KMS-11 (cell line): ENCODE data around the gene EHD1.
"Not testable (repeated sequence)": the region's sequence is repeated elsewhere in the genome, so short reads cannot be mapped to it uniquely, and the experiment has no call there.

Experiments
- H2AFZ ChIP-seq: fragments of 200-600 bp; sonication (generic); 2 replicates; pipeline ENCODE4 v1.6.1; 2016; ENCODE audit warnings: antibody characterized with exemption, mixed run types, low read depth
- H3K27ac ChIP-seq: fragments of 200-600 bp; sonication (generic); 2 replicates; pipeline ENCODE4 v1.6.1; 2016; ENCODE audit warnings: mild to moderate bottlenecking, mixed run types
- H3K27me3 ChIP-seq: fragments of 200-600 bp; sonication (generic); 2 replicates; pipeline ENCODE4 v1.6.1; 2017; ENCODE audit warnings: mild to moderate bottlenecking, low read depth, mixed run types, moderate library complexity; ENCODE audit not compliant: insufficient read depth
- H3K36me3 ChIP-seq: fragments of 200-600 bp; sonication (generic); 2 replicates; pipeline ENCODE4 v1.6.1; 2017; ENCODE audit warnings: mild to moderate bottlenecking, mixed run types; ENCODE audit not compliant: insufficient read depth
- H3K4me1 ChIP-seq: fragments of 200-600 bp; sonication (generic); 2 replicates; pipeline ENCODE4 v1.6.1; 2016; ENCODE audit warnings: mild to moderate bottlenecking, low read depth, mixed run types; ENCODE audit not compliant: poor library complexity, severe bottlenecking
- H3K4me2 ChIP-seq: fragments of 200-600 bp; sonication (generic); 2 replicates; pipeline ENCODE4 v1.7.0; 2016; ENCODE audit warnings: mild to moderate bottlenecking, mixed run types
- H3K4me3 ChIP-seq: fragments of 200-600 bp; sonication (generic); IDR thresholded peaks from 2 replicates; pipeline ENCODE4 v1.6.1; 2017; ENCODE audit warnings: low read depth, low read length, mixed read lengths; ENCODE audit not compliant: insufficient read depth
- H3K79me2 ChIP-seq: fragments of 200-600 bp; sonication (generic); 2 replicates; pipeline ENCODE4 v1.6.1; 2016; ENCODE audit warnings: low read depth, mixed run types; ENCODE audit not compliant: insufficient read depth
- H3K9ac ChIP-seq: fragments of 200-600 bp; sonication (generic); 2 replicates; pipeline ENCODE4 v1.6.1; 2016; ENCODE audit warnings: mild to moderate bottlenecking, mixed run types
- H4K20me1 ChIP-seq: fragments of 200-600 bp; sonication (generic); 2 replicates; pipeline ENCODE4 v1.6.1; 2016; ENCODE audit warnings: mild to moderate bottlenecking, mixed run types; ENCODE audit not compliant: insufficient read depth
- CTCF ChIP-seq: fragments of 200-600 bp; sonication (generic); conservative IDR thresholded peaks from 2 replicates; pipeline ENCODE4 v1.6.1; 2017; ENCODE audit warnings: low read depth, mild to moderate bottlenecking, antibody characterized with exemption, low read length, moderate library complexity, mixed read lengths

Gene EHD1

GRCh38 chr11:64846998-64847666, 31.3 kb downstream of the EHD1 start:
- no peak overlapping the region for H2AFZ ChIP-seq
- H3K9ac ChIP-seq, result no peak overlapping the region
- no peak overlapping the region for H3K27ac ChIP-seq

GRCh38 chr11:64845776-64846129, 32.7 kb downstream of the EHD1 start:
- H2AFZ ChIP-seq, H3K36me3 ChIP-seq, H4K20me1 ChIP-seq, H3K9ac ChIP-seq, H3K27ac ChIP-seq, H3K4me2 ChIP-seq, H3K4me3 ChIP-seq, H3K79me2 ChIP-seq, H3K27me3 ChIP-seq: not testable (repeated sequence)
- peaks cover 41% of the 10 kb centered on the region for H3K4me1 ChIP-seq

More at GRCh38 chr11:64846998-64847666, 31.3 kb downstream of the EHD1 start:
- Histone ChIP-seq H3K36me3 (no peaks in the 10 kb centered on the region), H3K27me3 (no peaks in the 10 kb centered on the region), H3K4me3 (no peak overlapping the region), H4K20me1 (no peaks in the 10 kb centered on the region), H3K4me1 (peaks cover 55% of the 10 kb centered on the region), H3K79me2 (no peaks in the 10 kb centered on the region), H3K4me2 (no peak overlapping the region)
- peak; percentile 90 for TF ChIP-seq CTCF

DNA sequence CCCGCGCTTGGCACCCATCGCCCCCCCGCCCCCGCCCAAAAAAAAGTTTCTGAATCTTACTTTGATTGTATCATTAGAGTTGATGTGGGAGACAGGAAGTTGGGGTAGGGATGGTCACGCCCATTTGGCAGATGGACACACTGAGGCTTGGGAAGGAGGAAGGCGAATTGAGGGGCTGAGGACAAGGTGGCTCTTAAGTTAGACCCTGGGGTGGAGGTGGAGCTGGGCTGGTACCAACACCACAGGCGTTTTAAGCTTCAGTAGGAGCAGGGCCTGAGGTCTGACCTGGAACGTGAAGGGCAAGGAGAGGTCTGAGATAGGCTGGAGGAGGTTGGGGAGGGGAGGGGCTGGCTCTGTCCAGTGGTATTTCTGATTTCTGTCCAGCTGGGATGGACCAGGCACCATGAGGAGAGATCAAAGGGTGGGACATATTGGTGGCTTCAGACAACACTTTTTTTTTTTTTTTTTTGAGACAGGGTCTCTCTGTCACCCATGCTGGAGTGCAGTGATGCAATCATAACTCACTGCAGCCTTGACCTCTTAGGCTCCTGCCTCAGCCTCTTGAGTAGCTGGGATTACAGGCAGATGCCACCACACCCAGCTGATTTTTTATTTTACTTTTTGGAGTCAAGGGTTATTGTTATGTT, 33.2 kb downstream of the EHD1 start:
- no peak for TF ChIP-seq CTCF
- Histone ChIP-seq H3K36me3 (no peaks in the 10 kb centered on the region), H3K4me1 (peaks cover 36% of the 10 kb centered on the region), H3K27me3 (no peaks in the 10 kb centered on the region), H3K79me2 (no peaks in the 10 kb centered on the region), H3K4me3 (no peak overlapping the region), H3K4me2 (peak overlapping the region; percentile 42; the same call in 1 of the 2 replicates), H3K27ac (no peak overlapping the region), H4K20me1 (no peaks in the 10 kb centered on the region), H3K9ac (no peak overlapping the region), H2AFZ (peak overlapping the region; percentile 52; the same call in 1 of the 2 replicates)

DNA sequence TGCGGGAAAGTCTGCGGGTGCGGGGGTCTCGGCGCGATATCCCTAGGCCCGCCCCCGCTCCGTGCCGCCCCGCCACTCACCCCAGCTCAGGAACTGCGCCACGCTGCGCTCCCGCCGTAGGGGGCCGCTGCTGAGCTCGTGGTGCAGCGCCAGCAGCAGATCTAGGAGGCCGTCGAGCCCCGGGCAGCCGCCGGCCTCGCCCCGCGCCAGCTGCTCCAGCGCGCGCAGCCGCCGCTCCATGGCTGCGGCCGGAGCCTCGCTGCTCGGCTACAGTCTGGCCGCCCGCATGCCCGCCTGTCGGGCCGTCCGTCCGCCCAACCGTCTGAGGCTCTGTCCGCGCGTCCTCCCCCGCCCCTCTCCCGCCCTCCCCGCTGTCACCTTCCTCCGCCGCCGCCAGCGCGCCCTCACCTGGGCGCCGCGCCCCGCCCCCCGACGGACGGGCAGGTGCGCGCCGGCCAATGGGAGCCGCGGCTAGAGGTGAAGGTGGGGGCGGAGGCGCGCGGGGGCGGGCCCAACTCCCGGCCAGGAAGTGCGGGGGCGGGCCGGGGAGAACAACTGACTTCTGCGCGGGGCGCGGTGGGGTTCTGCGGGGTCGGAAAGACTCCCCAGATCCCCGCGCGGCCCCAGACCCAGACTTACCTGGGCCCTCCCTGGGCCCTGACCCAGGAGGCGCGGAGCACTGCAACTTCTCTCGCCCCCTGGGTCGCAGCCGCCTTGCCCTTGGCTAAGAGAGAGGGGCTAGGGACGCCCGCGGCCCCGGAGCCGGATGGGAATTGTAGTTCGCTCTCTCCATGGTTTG, 33.9 kb downstream of the EHD1 start, which contains the start of gene CDC42BPG:
Gene CDC42BPG, minus strand, starts transcription at position 324 of the 799 bp plus-strand sequence. Its CDS starts 84 bp downstream, at position 240.
- no peak within 1 kb of the TSS; the same call in 1 of the 2 replicates for H3K9ac ChIP-seq

More for the DNA sequence above, 33.9 kb downstream of the EHD1 start, which contains the start of gene CDC42BPG:
- Histone ChIP-seq H3K27me3 (no peaks in the 10 kb centered on the region), H3K36me3 (no peaks in the 10 kb centered on the region), H3K4me1 (peaks cover 28% of the 10 kb centered on the region), H3K4me2 (peak within 1 kb of the TSS; percentile 42), H3K4me3 (no peak within 1 kb of the TSS), H3K27ac (no peak within 1 kb of the TSS), H3K79me2 (no peaks in the 10 kb centered on the region), H2AFZ (peak within 1 kb of the TSS; percentile 52; the same call in 1 of the 2 replicates), H4K20me1 (no peaks in the 10 kb centered on the region)
- peak; percentile 57 for TF ChIP-seq CTCF
